Adrenal gland (tissue), 5 donors: ENCODE measurements around the gene TDRD10.

Experiments
- POLR2A ChIP-seq, 2 donors: fragments of 450-650 bp; IDR thresholded peaks; one replicate each; pipeline ENCODE4 v1.6.1; 2017; ENCODE audit warnings: antibody characterized with exemption in 2 of 2, mild to moderate bottlenecking in 2 of 2, moderate library complexity in 1 of 2
- TF ChIP-seq, protein P1 (sequence below), 6 experiments: fragments of 450-650 bp in 4 of 6; fragments of 200-600 bp in 2 of 6; sonication (generic) in 1 of 6; IDR thresholded peaks; 1 replicate in 5 of 6; 2 replicates in 1 of 6; pipeline versions ENCODE4 v1.5.1 to v1.8.0; 2016 to 2021; ENCODE audit warnings: antibody characterized with exemption in 6 of 6, mild to moderate bottlenecking in 2 of 6, moderate library complexity in 1 of 6
- donor health status: DM: no; HTN: no; CAD: no.

DNA sequence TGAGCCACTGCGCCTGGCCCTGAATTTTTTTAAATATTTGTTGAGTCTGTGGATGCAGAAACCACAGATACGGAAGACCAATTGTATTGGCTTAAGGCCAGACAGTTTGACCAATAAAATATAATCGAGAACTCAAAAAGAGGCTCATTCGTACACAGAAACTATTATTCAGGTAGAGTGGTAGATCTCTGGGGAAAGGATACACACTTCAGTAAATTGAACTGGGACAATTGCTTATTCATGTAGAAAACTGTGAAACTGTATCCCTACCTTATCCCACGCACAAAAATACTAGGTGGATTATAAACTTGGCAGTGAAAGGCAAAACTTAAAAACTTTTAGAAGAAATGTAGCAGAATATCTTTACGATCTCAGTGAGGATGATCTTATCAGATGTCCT, 25.2 kb downstream of the TDRD10 start:
- TF ChIP-seq, protein P1, sequence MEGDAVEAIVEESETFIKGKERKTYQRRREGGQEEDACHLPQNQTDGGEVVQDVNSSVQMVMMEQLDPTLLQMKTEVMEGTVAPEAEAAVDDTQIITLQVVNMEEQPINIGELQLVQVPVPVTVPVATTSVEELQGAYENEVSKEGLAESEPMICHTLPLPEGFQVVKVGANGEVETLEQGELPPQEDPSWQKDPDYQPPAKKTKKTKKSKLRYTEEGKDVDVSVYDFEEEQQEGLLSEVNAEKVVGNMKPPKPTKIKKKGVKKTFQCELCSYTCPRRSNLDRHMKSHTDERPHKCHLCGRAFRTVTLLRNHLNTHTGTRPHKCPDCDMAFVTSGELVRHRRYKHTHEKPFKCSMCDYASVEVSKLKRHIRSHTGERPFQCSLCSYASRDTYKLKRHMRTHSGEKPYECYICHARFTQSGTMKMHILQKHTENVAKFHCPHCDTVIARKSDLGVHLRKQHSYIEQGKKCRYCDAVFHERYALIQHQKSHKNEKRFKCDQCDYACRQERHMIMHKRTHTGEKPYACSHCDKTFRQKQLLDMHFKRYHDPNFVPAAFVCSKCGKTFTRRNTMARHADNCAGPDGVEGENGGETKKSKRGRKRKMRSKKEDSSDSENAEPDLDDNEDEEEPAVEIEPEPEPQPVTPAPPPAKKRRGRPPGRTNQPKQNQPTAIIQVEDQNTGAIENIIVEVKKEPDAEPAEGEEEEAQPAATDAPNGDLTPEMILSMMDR (IDR thresholded peaks at IDR 0.05) = no peak
- no peak for TF ChIP-seq POLR2A (IDR thresholded peaks at IDR 0.05)
